ENCODE data around the gene PRKG2. TPM values are rescaled to one million over a fixed set of nuclear protein-coding genes. Genes with fewer than 3 reads are reported as not detected.

Gene PRKG2
- total RNA-seq, 1 donor from 2014 or later = not detected

DNA sequence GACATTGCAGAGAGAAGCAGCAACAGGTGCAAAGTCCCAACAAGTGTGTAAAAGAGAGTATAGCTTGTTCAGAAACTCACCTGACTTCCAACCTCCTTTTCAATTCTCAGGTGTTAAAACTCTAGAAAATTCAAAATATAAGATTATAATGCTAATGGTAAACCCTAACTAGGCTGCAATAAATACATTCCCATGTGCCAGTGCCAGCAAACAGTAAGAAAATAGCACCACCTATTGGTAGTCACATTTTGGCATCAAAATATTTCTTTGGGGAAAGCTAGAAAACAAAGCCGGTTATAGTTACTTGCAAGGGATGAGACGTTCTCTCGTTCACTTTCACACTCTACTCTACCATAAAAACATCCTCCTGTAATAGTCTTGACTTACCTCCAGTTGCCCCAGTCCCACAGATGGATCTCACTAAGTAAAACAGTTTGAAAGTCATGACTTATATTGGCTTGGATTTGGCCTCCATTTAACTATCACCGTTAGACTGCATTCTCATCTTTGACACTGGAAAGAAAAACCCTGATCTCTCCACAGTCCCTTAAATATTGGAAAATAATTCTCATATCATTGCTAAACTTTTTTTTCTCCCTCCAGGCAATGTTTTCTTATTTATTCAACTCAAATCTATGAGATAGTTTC, 174.9 kb downstream of the PRKG2 start:
- no peak for DNase-seq (ENCODE audit: low read depth, low spot score)

DNA sequence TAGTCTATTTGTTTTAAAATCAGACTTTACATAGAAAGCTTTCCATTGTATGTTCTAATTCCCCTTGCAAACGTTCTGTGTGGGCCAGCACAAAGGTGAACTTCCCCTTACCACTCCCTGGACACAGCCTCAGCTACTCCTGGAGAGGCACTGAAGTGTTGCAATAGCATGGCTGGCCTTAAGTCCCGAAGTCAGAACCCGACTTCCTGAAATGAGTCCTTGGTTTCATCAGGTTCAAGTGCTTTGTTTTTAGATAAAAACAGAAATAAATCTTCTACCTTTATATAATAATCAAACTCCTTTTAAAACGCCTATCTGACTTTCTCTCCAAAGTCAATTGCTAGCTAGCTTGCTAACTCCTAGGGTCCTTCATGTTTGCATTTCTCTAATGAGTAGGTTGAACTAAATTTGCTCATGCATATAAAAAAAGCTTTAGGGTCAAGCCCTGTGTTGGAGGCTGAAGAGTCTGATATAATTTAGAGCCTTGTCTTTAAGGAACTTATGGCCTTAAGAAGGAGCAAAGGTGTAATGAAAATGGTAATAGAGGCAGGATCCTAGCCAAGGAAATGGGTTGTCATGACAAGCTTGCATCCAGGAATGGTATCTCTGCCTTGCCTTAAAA, 175.6 kb downstream of the PRKG2 start:
- DNase-seq (ENCODE audit: low read depth, low spot score) = no peak

DNA sequence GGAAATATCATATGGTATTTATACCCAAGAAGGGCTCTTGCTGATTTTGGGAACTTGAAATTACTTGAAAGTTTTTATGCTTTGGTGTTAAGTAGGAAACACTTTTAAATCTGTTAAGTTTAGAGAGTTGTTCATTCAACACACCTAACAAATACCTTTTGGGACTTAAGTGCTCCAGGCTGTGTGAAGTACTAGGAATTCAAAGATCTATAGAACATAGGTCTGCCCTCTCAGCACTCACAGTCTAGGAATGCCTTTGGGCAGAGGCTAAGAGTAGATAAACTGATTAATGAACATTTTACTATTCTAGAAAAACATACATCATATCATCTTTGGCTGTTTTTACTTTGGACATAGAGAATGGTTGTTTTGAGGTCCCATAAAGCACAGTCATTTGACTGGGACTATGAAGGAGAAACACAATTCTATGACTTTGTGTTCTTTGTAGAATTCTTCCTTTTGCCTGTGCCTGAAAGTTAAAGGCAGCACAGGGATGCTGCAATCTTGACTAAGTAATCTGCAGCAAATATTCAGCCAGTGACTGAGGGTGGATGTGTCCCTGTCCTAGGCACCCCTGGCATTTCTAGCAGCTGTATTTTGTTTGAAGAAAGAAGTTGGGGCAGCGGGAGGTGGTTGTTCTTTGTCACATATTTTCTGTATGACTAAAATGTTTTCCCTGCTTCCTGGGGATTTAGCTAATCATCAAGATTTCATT, 176.2 kb downstream of the PRKG2 start:
- DNase-seq (ENCODE audit: low read depth, low spot score) = no peak

Other genes with a start within 250 kb of the PRKG2 start
- gene BMP3, start 184.5 kb downstream of the PRKG2 start, total RNA-seq = not detected in 2 replicates